K562 (cell line): ENCODE measurements around the gene ZNF562. TPM values are rescaled to one million over a fixed set of nuclear protein-coding genes. Genes with fewer than 3 reads are reported as not detected.

Experiments
- ATAC-seq: fragments of 200-7000 bp; cut with Tn5 transposase; 3 replicates; pipeline ENCODE4 v1.9.1; 2020; ENCODE audit warnings: moderate library complexity
- BruUV-seq: library from RNA; stranded (reverse); fragments of 400-500 nt; replicated peaks from 2 replicates; lab custom pipeline; 2021; lab: Mats Ljungman, UMichigan
- CTCF ChIA-PET: fragments of 300-600 bp; formaldehyde crosslinking; extraction: SDS; loops from one replicate; lab custom pipeline; 2021; ENCODE audit warnings: low intra/inter-chr PET ratio; lab: Yijun Ruan, JAX
- POLR2A ChIA-PET: fragments of 300-600, 350-650 bp; sonication (Branson Sonifier 250); formaldehyde crosslinking; extraction: SDS; loops from one replicate; lab custom pipeline; 2021; ENCODE audit warnings: antibody characterized with exemption, inconsistent platforms; lab: Yijun Ruan, JAX
- DNase-seq, 4 experiments: peaks; one replicate each; pipeline versions ENCODE4 v3.0.0 to v3.0.0-alpha.2; 2011 to 2018; ENCODE audit warnings: low spot score in 3 of 4, mixed read lengths in 3 of 4; ENCODE audit errors: extremely low read depth in 1 of 4
- FAIRE-seq: peaks from 2 replicates; lab custom pipeline; 2011; peaks lifted over from hg19 to GRCh38; lab: Jason Lieb, UNC
- H2AFZ ChIP-seq: 2 replicates; pipeline ENCODE4 v1.6.0; 2011; ENCODE audit warnings: low read depth, low read length, control low read depth, inconsistent platforms
- H3K27ac ChIP-seq: fragments of 200-600 bp; 3 replicates; pipeline ENCODE4 v1.8.0; 2011; ENCODE audit warnings: low read depth, mild to moderate bottlenecking, control low read depth, inconsistent platforms, low read length, moderate library complexity, mixed read lengths; ENCODE audit errors: extremely low read depth
- H3K27me3 ChIP-seq, 2 experiments: fragments of 300-600 bp in 1 of 2; 2 replicates in 1 of 2; 3 replicates in 1 of 2; pipeline versions ENCODE4 v1.6.0 to v1.8.0; 2011; ENCODE audit warnings: inconsistent platforms in 2 of 2, low read length in 2 of 2, mild to moderate bottlenecking in 1 of 2, mixed read lengths in 1 of 2, moderate library complexity in 1 of 2; ENCODE audit not compliant: control insufficient read depth in 2 of 2, insufficient read depth in 2 of 2
- H3K36me3 ChIP-seq: fragments of 300-600 bp; 3 replicates; pipeline ENCODE4 v1.8.0; 2011; ENCODE audit warnings: mild to moderate bottlenecking, low read length, inconsistent platforms; ENCODE audit not compliant: control insufficient read depth, insufficient read depth
- H3K4me1 ChIP-seq, 2 experiments: fragments of 200-600 bp in 1 of 2; replicated peaks in 1 of 2; 2 replicates in 1 of 2; 3 replicates in 1 of 2; pipeline versions ENCODE4 v1.5.1 to v1.8.0; 2011; ENCODE audit warnings: inconsistent platforms in 2 of 2, low read length in 2 of 2, mild to moderate bottlenecking in 1 of 2, mixed read lengths in 1 of 2, moderate library complexity in 1 of 2; ENCODE audit not compliant: control insufficient read depth in 2 of 2, insufficient read depth in 2 of 2
- H3K4me2 ChIP-seq: 2 replicates; pipeline ENCODE4 v1.6.1; 2011; ENCODE audit warnings: low read length, control low read depth, inconsistent platforms, mixed read lengths; ENCODE audit not compliant: insufficient read depth
- H3K4me3 ChIP-seq: fragments of 200-600 bp; sonication (generic), shearing (Covaris generic); 2 replicates; pipeline ENCODE4 v1.5.1; 2016; ENCODE audit warnings: control low read depth, inconsistent platforms
- H3K79me2 ChIP-seq: fragments of 200-600 bp; 3 replicates; pipeline ENCODE4 v1.8.0; 2011; ENCODE audit warnings: low read length, inconsistent platforms; ENCODE audit not compliant: control insufficient read depth, insufficient read depth
- H3K9ac ChIP-seq, 2 experiments: 2 replicates each; pipeline versions ENCODE4 v1.6.0 to v1.6.1; 2011; ENCODE audit warnings: low read depth in 2 of 2, low read length in 2 of 2, control low read depth in 1 of 2, inconsistent platforms in 1 of 2, mild to moderate bottlenecking in 1 of 2, mixed read lengths in 1 of 2; ENCODE audit not compliant: insufficient read depth in 1 of 2
- H3K9me1 ChIP-seq: one replicate; pipeline ENCODE4 v1.6.0; 2011; ENCODE audit warnings: inconsistent platforms, mild to moderate bottlenecking, low read length, moderate library complexity; ENCODE audit not compliant: control insufficient read depth, insufficient read depth
- H3K9me3 ChIP-seq: replicated peaks from 2 replicates; pipeline ENCODE4 v1.5.1; 2011; ENCODE audit warnings: low read depth, low read length, inconsistent platforms; ENCODE audit not compliant: control insufficient read depth, insufficient read depth
- H4K20me1 ChIP-seq: replicated peaks from 2 replicates; pipeline ENCODE4 v1.6.1; 2011; ENCODE audit warnings: low read length, inconsistent platforms, mixed read lengths; ENCODE audit not compliant: control insufficient read depth, insufficient read depth
- ARID1B ChIP-seq: fragments of 450-650 bp; IDR thresholded peaks from 2 replicates; pipeline ENCODE4 v1.6.1; 2016; ENCODE audit warnings: antibody characterized with exemption, mild to moderate bottlenecking, inconsistent platforms
- CBX5 ChIP-seq: IDR thresholded peaks from 2 replicates; pipeline ENCODE4 v1.6.1; 2014; ENCODE audit warnings: low read depth, borderline replicate concordance
- CBX8 ChIP-seq: fragments of 200-600 bp; sonication (generic); IDR thresholded peaks from 2 replicates; pipeline ENCODE4 v1.6.1; 2012; ENCODE audit warnings: borderline replicate concordance, mixed run types, low read depth, mild to moderate bottlenecking, moderate library complexity, mixed read lengths, low read length, control low read depth, inconsistent platforms; ENCODE audit not compliant: poor library complexity, severe bottlenecking; ENCODE audit errors: extremely low read depth
- ESRRB ChIP-seq: fragments of 250-450 bp; sonication (Bioruptor Pico); IDR thresholded peaks from 2 replicates; pipeline ENCODE4 v1.5.0; 2020; ENCODE audit warnings: mild to moderate bottlenecking, moderate library complexity, borderline replicate concordance
- FOXK1 ChIP-seq: sonication (generic); formaldehyde crosslinking; IDR thresholded peaks from 2 replicates; pipeline ENCODE4 v1.8.0; 2022; ENCODE audit warnings: missing genetic modification reagents, mild to moderate bottlenecking, borderline replicate concordance
- FOXP4 ChIP-seq: sonication (generic); formaldehyde crosslinking; IDR thresholded peaks from 2 replicates; pipeline ENCODE4 v1.8.0; 2022; ENCODE audit warnings: mild to moderate bottlenecking, missing genetic modification reagents, borderline replicate concordance
- HCFC1 ChIP-seq: IDR thresholded peaks from 2 replicates; pipeline ENCODE4 v1.6.1; 2012; ENCODE audit warnings: low read depth, low read length, improper control_type of control experiment
- HDAC3 ChIP-seq: fragments of 450-650 bp; IDR thresholded peaks from 2 replicates; pipeline ENCODE4 v1.6.1; 2018; ENCODE audit warnings: borderline replicate concordance, mild to moderate bottlenecking, moderate library complexity; ENCODE audit not compliant: partially characterized antibody
- ILK ChIP-seq: fragments of 450-650 bp; IDR thresholded peaks from 2 replicates; pipeline ENCODE4 v1.6.1; 2016; ENCODE audit warnings: missing genetic modification characterization, low read depth, mild to moderate bottlenecking, missing compliant biosample characterization, moderate library complexity, borderline replicate concordance
- RFX1 ChIP-seq: fragments of 450-650 bp; IDR thresholded peaks from 2 replicates; pipeline ENCODE4 v1.6.1; 2016; ENCODE audit warnings: mild to moderate bottlenecking, moderate library complexity
- SMARCA4 ChIP-seq: fragments of 450-650 bp; IDR thresholded peaks from 2 replicates; pipeline ENCODE4 v1.6.1; 2016
- ZBTB1 ChIP-seq: sonication (generic); formaldehyde crosslinking; IDR thresholded peaks from 2 replicates; pipeline ENCODE4 v1.8.1; 2023; ENCODE audit warnings: missing genetic modification reagents, low read depth, mild to moderate bottlenecking, borderline replicate concordance
- WGBS: fragments of 100-300 bp; shearing (Covaris generic); methylation state at CpG from one replicate; pipeline ENCODE4 v1.1.6; 2016; ENCODE audit warnings: low coverage, mixed read lengths; ENCODE audit not compliant: insufficient coverage; ENCODE audit errors: missing lambda C conversion rate; 5-methylcytosine and 5-hydroxymethylcytosine counted together
- in situ Hi-C: fragments of 300-500 bp; cut with MboI; formaldehyde crosslinking; loops from 4 replicates; pipeline ENCODE4 v1.15.0; 2018; ENCODE audit warnings: inconsistent platforms, mixed read lengths
- intact Hi-C: fragments of 100-400 bp; cut with micrococcal nuclease; formaldehyde crosslinking; loops from 2 replicates; pipeline ENCODE4 v1.14.2; 2022
- polyA plus RNA-seq, 8 experiments: library from polyadenylated mRNA; depleted of rRNA in 4 of 8; stranded (reverse) in 5 of 8; unstranded in 3 of 8; fragments of >200 nt; fragmentation: Nextera tagmentation in 2 of 8; fragmentation: Illumina TruSeq in 1 of 8; extraction: Ambion mirVana in 2 of 8; extraction: Trizol in 1 of 8; gene quantifications; 2 replicates each; pipeline versions ENCODE4 v1.2.1 to v1.2.3, GENCODE V29; 2011 to 2014; ENCODE audit warnings: inconsistent platforms in 1 of 8, missing spikeins in 1 of 8
- total RNA-seq, 7 experiments: library from RNA; depleted of rRNA in 6 of 7; stranded (reverse); fragments of >200 nt in 6 of 7; fragmentation: Illumina TruSeq in 2 of 7; extraction: Trizol in 2 of 7; gene quantifications; 2 replicates each; pipeline versions ENCODE4 v1.2.1 to v1.2.3, GENCODE V29; 2011 to 2021; ENCODE audit warnings: low replicate concordance in 1 of 7
- TF ChIP-seq, protein P1 (sequence below): sonication (generic); formaldehyde crosslinking; IDR thresholded peaks from 2 replicates; pipeline ENCODE4 v1.8.0; 2022; ENCODE audit warnings: mild to moderate bottlenecking, missing genetic modification reagents

The ZNF562 gene
- total and polyA plus RNA-seq, 9 of the 15 experiments (the other 6 are each of a cell fraction or from before 2014, with no cell fraction given): 11.8 to 46.9 (median 20.8) TPM

GRCh38 chr19:9673912-9674662, 813 bp downstream of the ZNF562 start (continued):
- TF ChIP-seq CBX5 (peak; percentile 98), FOXP4 (CRISPR knock-in tag) (peak; percentile 49; the same call in 1 of the 2 replicates), SMARCA4 (0 out of 2 replicates have a peak, but pooled peaks have one; percentile 17), FOXK1 (peak; percentile 84; the same call in 1 of the 2 replicates), ZBTB1 (CRISPR knock-in tag) (no peak)

GRCh38 chr19:9672893-9673292, 2.0 kb downstream of the ZNF562 start:
- POLR2A ChIA-PET: interaction anchor here (0.7 kb wide), 2 partner anchors 11 to 407 kb away, joined by 3 read pairs; no protein-coding TSS in a partner anchor
- in situ Hi-C loops (no loop called here), intact Hi-C loops (no loop called here)
- no TSS peak for BruUV-seq
- H3K36me3 ChIP-seq: peaks cover 55% of the 10 kb centered on the region
- H2AFZ ChIP-seq: no peak overlapping the region
- DNase-seq (peak in 2 of 4 experiments; percentile 5 to 11), ATAC-seq (no peak), FAIRE-seq (no peak)
- H3K9me1 ChIP-seq: no peaks in the 10 kb centered on the region
- H3K4me3 ChIP-seq: no peak overlapping the region
- peaks cover 18% of the 10 kb centered on the region for H3K9me3 ChIP-seq
- no peaks in the 10 kb centered on the region for H3K27me3 ChIP-seq
- H3K4me1 ChIP-seq: peaks cover 3 to 7% of the 10 kb centered on the region in 2 experiments; a peak in 3 of 5 replicates
- H4K20me1 ChIP-seq: no peaks in the 10 kb centered on the region
- H3K79me2 ChIP-seq: peaks cover 72% of the 10 kb centered on the region
- no peak overlapping the region for H3K27ac ChIP-seq
- H3K9ac ChIP-seq: no peak overlapping the region
- CTCF ChIA-PET: no interaction called here
- no peak overlapping the region for H3K4me2 ChIP-seq
- WGBS: 86% methylated on average over 4 of the region's 4 CpGs
- TF ChIP-seq, protein P1, sequence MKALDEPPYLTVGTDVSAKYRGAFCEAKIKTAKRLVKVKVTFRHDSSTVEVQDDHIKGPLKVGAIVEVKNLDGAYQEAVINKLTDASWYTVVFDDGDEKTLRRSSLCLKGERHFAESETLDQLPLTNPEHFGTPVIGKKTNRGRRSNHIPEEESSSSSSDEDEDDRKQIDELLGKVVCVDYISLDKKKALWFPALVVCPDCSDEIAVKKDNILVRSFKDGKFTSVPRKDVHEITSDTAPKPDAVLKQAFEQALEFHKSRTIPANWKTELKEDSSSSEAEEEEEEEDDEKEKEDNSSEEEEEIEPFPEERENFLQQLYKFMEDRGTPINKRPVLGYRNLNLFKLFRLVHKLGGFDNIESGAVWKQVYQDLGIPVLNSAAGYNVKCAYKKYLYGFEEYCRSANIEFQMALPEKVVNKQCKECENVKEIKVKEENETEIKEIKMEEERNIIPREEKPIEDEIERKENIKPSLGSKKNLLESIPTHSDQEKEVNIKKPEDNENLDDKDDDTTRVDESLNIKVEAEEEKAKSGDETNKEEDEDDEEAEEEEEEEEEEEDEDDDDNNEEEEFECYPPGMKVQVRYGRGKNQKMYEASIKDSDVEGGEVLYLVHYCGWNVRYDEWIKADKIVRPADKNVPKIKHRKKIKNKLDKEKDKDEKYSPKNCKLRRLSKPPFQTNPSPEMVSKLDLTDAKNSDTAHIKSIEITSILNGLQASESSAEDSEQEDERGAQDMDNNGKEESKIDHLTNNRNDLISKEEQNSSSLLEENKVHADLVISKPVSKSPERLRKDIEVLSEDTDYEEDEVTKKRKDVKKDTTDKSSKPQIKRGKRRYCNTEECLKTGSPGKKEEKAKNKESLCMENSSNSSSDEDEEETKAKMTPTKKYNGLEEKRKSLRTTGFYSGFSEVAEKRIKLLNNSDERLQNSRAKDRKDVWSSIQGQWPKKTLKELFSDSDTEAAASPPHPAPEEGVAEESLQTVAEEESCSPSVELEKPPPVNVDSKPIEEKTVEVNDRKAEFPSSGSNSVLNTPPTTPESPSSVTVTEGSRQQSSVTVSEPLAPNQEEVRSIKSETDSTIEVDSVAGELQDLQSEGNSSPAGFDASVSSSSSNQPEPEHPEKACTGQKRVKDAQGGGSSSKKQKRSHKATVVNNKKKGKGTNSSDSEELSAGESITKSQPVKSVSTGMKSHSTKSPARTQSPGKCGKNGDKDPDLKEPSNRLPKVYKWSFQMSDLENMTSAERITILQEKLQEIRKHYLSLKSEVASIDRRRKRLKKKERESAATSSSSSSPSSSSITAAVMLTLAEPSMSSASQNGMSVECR (CRISPR knock-in tag): peak; percentile 57
- TF ChIP-seq ILK (tag) (no peak), ESRRB (CRISPR knock-in tag) (no peak), HDAC3 (no peak), ARID1B (peak; percentile 14; the same call in 1 of the 2 replicates), HCFC1 (no peak), RFX1 (peak; percentile 18; the same call in 1 of the 2 replicates), CBX8 (no peak)
